ENCODE results near the gene PGAP6.

- no peak for TF ChIP-seq MAFK (IDR thresholded peaks at IDR 0.05; ENCODE audit: low read depth, low read length)
- no peak for TF ChIP-seq CTCF (conservative IDR thresholded peaks at IDR 0.05; ENCODE audit: low read depth, low read length)
- TF ChIP-seq RFX5 (IDR thresholded peaks at IDR 0.05; ENCODE audit: low read depth, low read length): no peak
- TF ChIP-seq BHLHE40 (IDR thresholded peaks at IDR 0.05; ENCODE audit: low read depth, low read length): no peak
- no peak for TF ChIP-seq CEBPB (IDR thresholded peaks at IDR 0.05; ENCODE audit: low read depth, low read length)
- TF ChIP-seq POLR2A (IDR thresholded peaks at IDR 0.05; ENCODE audit: low read depth, low read length): no peak
- TF ChIP-seq USF2 (IDR thresholded peaks at IDR 0.05; ENCODE audit: low read depth, low read length): no peak
- TF ChIP-seq RAD21 (IDR thresholded peaks at IDR 0.05; ENCODE audit: low read length): no peak
Observed at GRCh38 chr16:398561-399339, 17.0 kb upstream of the PGAP6 start.
